Measurements from ENCODE around the gene TEKT3.

Gene TEKT3

GRCh38 chr17:15263206-15263579, 78.2 kb downstream of the TEKT3 start:
- DNase-seq: no peak

DNA sequence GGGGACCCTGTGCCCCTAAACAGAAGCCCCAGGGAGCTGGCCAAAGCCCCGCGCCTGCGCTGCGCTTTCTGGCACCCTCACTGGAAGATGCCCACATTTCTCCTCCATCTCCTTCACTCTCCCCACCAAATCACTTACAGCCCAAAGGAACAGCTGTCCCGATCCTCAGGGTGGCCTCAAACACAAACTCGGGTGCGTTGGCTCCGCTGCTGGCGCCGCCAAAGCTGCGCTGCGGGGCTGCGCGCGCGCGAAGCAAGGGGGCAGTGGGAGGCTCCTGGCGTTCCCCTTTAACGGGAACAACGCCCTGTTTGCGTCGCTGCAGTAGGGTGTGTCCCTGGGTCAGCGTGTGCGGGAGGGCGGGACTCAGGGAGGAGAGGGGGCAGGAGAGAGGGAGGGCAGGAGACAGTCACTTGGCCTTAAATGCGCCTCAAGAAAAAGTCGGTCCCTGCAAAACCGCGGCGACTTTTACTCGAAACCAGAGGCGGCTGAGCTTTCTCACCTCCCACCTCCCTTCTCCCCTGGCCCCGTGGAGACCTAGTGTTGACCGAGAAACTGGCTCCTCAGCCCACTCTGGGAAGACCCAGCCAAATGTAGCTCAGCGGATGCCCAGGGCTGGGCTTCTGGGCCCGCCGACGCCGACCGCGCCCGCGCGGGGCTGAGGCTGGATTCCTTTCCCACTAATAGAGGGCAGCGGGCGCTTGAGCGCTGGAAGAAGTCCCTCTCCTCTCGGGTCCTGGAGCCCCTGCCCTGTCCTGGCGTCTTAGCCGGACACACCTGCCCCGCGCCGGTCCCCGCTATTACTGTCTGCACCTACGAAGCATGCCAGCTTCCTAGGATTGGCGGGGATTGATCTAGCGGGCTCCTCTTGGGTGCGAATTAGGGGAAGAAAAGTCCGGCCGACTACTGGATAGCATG, 78.8 kb downstream of the TEKT3 start:
- peak; percentile 11 for DNase-seq

- no peak for DNase-seq
Measured at GRCh38 chr17:15261802-15262290, 79.6 kb downstream of the TEKT3 start.

DNA sequence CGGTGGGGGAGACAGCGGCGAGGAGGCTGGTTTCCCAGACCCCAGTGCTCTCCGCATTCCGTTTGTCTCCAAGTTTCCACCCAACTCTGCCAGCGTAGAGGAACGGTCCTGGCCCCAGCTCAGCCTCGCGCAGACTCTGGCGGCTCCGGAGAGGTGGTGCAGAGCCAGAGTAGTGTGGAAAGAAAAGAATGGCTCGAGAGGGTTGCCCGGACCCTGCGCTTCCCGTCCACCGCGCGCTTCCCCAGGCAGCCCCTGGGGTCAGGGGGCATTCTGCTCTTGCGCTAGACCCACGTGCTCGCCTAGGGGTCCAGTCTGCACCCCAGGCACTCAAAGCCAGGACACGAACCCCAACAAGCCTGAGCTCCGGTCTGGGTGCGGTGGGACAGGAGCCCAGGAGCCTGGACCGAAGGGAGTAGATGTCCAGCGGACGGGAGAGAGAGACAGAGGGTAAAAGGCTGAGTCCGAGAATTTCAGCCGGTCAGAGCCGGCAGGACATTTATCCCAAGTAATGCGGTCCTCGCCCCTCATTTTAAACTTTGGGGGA, 80.1 kb downstream of the TEKT3 start:
- DNase-seq: peak; percentile 37

DNA sequence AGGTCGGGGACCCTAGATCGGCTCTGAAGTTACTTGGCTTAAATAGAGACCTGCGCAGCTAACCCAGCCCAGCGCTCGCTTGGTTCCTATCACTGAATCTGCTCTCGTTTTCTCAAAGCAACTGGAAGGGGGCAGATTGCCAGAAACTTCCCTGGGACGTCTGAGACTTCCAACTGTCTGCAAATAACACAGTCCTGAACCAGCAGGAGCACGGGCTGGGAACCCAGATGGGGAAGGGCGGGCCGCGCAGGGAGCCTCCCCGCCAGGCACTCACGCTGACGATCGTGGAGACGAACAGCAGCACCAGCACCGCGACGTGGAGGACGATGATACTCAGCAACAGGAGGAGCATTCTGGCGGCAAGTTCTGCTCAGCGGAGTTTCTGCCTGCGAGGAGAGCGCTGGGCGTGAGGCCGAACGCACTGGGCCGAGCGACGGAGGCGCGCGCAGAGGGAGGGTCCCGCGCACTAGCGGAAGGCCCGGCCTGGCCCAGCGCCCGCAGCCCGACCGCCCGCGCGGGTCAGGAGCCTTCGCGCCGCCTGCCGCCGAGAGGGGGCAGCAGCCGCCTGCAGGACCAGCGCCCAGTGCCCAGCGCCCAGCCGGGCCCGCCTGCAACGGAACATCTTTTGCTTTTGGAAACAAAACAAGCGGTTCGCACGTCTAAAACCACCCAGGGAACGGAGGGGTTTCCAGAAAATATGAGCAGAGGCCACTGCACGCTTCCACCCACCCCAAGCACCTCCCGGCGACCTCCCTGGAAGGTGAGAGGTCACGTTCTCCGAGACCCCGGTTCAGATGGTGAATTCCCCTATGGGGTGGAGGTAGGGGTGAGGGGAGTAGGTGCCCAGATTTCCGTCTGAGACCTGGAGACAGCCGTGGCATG, 80.8 kb downstream of the TEKT3 start:
- DNase-seq: peak; percentile 73

GRCh38 chr17:15257796-15258512, 83.4 kb downstream of the TEKT3 start:
- no peak for DNase-seq

- peak; percentile 78 for DNase-seq
Measured at GRCh38 chr17:15257258-15257788, 84.1 kb downstream of the TEKT3 start.

GRCh38 chr17:15256689-15257088, 84.7 kb downstream of the TEKT3 start:
- no peak for DNase-seq

DNA sequence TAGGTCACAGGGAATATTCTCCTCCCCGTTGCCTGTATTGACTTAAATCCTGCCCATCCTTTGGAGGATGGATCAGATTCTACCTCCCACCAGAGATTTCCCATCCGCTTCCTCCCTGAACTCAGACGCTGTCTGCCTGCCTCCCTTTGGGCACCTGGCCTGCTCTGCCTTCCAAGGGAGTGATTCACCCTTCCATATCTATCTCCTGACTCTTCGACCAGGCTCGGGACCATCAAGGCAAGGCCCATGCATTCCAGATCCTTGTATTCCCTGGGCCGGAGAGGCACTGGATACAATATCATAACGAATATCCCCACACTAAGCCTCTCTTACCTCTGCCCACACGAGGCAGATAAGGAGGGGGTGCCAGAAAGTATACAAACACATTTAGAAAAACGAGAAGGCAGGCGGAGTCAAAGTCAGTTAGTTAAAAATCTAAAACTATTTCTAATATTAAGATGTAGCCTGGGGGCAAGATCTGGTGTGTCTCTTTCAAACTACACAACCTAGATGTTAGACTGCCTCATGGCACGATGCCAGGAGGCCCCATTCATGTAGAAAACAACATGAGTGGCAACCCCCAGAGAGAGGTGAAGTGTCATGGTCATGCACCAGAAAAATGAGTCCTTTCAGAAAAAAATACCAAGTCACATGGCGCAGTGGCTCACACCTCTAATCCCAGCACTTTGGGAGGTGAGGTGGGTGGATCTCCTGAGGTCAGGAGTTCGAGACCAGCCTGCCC, 85.5 kb downstream of the TEKT3 start:
- no peak for DNase-seq

All from activated CD4-positive, alpha-beta T cell treated with anti-CD3 and anti-CD28 coated beads for 48 hours (primary cell).